Thyroid gland (tissue), 4 donors: ENCODE results near the gene SEMA6A.

Experiments
- CTCF ChIP-seq, 6 experiments: fragments of 200-600 bp in 3 of 6; fragments of 450-650 bp in 3 of 6; sonication (generic) in 3 of 6; IDR thresholded peaks; one replicate each; pipeline ENCODE4 v1.5.1; 2016 to 2019; ENCODE audit warnings: antibody characterized with exemption in 6 of 6, mild to moderate bottlenecking in 2 of 6, inconsistent platforms in 1 of 6, moderate library complexity in 1 of 6
- POLR2A ChIP-seq, 2 donors: fragments of 450-650 bp; IDR thresholded peaks; one replicate each; pipeline ENCODE4 v1.6.1; 2017; ENCODE audit warnings: antibody characterized with exemption in 2 of 2, mild to moderate bottlenecking in 2 of 2, moderate library complexity in 1 of 2

DNA sequence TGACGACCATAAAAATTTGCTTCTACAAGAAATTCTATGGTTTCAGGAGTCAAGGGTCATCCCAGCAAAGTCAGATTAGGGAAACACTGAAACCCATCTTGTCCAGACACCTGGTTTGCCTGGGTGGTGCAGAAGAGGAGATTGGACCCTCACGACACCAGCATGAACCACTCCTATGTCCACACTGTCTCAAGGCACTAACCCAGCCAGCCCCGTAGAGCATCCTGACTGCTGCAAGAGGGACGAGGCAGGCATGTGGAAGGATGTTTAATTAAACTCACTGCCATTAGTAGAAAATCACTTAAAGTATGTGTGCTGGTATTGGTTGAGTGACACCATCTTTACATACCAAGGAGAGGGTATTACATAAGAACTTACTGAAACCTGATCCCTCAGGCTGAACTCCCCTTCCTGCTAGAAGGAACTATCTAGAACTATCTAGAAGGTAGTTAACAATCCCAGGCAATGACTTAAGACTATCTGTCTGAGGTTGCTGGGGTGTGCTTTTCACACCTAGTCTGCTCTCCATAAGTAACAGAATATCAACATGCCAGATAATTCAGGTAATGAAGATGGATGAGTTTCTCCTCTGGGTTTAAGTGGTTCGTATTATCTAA lies 93.6 kb downstream of the SEMA6A start:
- TF ChIP-seq CTCF (IDR thresholded peaks at IDR 0.05) = no peak
- TF ChIP-seq POLR2A (IDR thresholded peaks at IDR 0.05) = no peak
